A549 (cell line): ENCODE results near the gene UCMA. TPM values are rescaled to one million over a fixed set of nuclear protein-coding genes. Genes with fewer than 3 reads are reported as not detected.

Experiments
- ATAC-seq, 2 experiments: fragments of 200-7000 bp in 1 of 2; fragments of >200 bp in 1 of 2; cut with Nextera tagmentation in 1 of 2; cut with Tn5 transposase in 1 of 2; 3 replicates each; pipeline versions ENCODE4 v1.8.0 to v1.9.1; 2018 to 2020; ENCODE audit warnings: mild to moderate bottlenecking in 1 of 2, moderate library complexity in 1 of 2
- CTCF ChIA-PET: fragments of 300-600 bp; sonication (Branson Sonifier 250); formaldehyde crosslinking; extraction: SDS; loops from one replicate; lab custom pipeline; 2021; ENCODE audit warnings: antibody characterized with exemption, inconsistent platforms; lab: Yijun Ruan, JAX
- POLR2A ChIA-PET: fragments of 350-600 bp; formaldehyde crosslinking; extraction: SDS; loops from one replicate; lab custom pipeline; 2021; ENCODE audit warnings: antibody characterized with exemption, inconsistent platforms; lab: Yijun Ruan, JAX
- DNase-seq, 2 experiments: peaks; one replicate each; pipeline versions ENCODE4 v3.0.0 to v3.0.0-alpha.2; 2011 to 2016; ENCODE audit warnings: low read depth in 1 of 2, low spot score in 1 of 2
- FAIRE-seq: peaks from 2 replicates; lab custom pipeline; 2011; peaks lifted over from hg19 to GRCh38; lab: Jason Lieb, UNC
- H3K27ac ChIP-seq, 2 experiments: fragments of >200 bp; sonication (Bioruptor Twin); formaldehyde crosslinking; 3 replicates each; pipeline ENCODE4 v1.5.1; 2016 to 2017
- H3K4me1 ChIP-seq: fragments of >200 bp; sonication (Bioruptor Twin); formaldehyde crosslinking; 3 replicates; pipeline ENCODE4 v1.6.1; 2016
- H3K4me2 ChIP-seq: fragments of >200 bp; sonication (Bioruptor Twin); formaldehyde crosslinking; 3 replicates; pipeline ENCODE4 v1.6.1; 2016
- H3K4me3 ChIP-seq: fragments of >200 bp; sonication (Bioruptor Twin); formaldehyde crosslinking; 3 replicates; pipeline ENCODE4 v1.5.1; 2016
- H3K9me3 ChIP-seq: fragments of >200 bp; sonication (Bioruptor Twin); formaldehyde crosslinking; 3 replicates; pipeline ENCODE4 v1.6.1; 2016
- CBX2 ChIP-seq: fragments of 200-600 bp; sonication (generic); IDR thresholded peaks from 2 replicates; pipeline ENCODE4 v1.6.1; 2016; ENCODE audit warnings: low read depth, mild to moderate bottlenecking, borderline replicate concordance
- CBX8 ChIP-seq: fragments of 200-600 bp; sonication (generic); IDR thresholded peaks from 2 replicates; pipeline ENCODE4 v1.6.1; 2016
- EP300 ChIP-seq, 2 experiments: fragments of >200 bp; sonication (Bioruptor Twin); formaldehyde crosslinking; IDR thresholded peaks; 2 replicates in 1 of 2; 3 replicates in 1 of 2; pipeline ENCODE4 v1.6.1; 2016 to 2017
- FOSL2 ChIP-seq, 2 experiments: fragments of 450-650 bp in 1 of 2; fragments of >200 bp in 1 of 2; sonication (Bioruptor Twin) in 1 of 2; formaldehyde crosslinking; IDR thresholded peaks; 2 replicates each; pipeline versions ENCODE4 v1.5.0 to v1.6.1; 2016 to 2020; ENCODE audit warnings: mild to moderate bottlenecking in 1 of 2, moderate library complexity in 1 of 2
- FOXS1 ChIP-seq: fragments of 250-450 bp; sonication (Bioruptor Pico); IDR thresholded peaks from 2 replicates; pipeline ENCODE4 v1.5.0; 2020; ENCODE audit warnings: mild to moderate bottlenecking, moderate library complexity
- HDAC2 ChIP-seq: fragments of 200-600 bp; sonication (generic); IDR thresholded peaks from 2 replicates; pipeline ENCODE4 v1.6.1; 2016
- HEYL ChIP-seq: fragments of 250-450 bp; sonication (Bioruptor Pico); IDR thresholded peaks from 2 replicates; pipeline ENCODE4 v1.8.0; 2021; ENCODE audit warnings: mild to moderate bottlenecking, moderate library complexity
- JUN ChIP-seq, 2 experiments: fragments of >200 bp; sonication (Bioruptor Twin); formaldehyde crosslinking; IDR thresholded peaks; 2 replicates in 1 of 2; 3 replicates in 1 of 2; pipeline ENCODE4 v1.6.1; 2016 to 2017
- JUNB ChIP-seq: fragments of >200 bp; sonication (Bioruptor Twin); formaldehyde crosslinking; IDR thresholded peaks from 2 replicates; pipeline ENCODE4 v1.6.1; 2016
- KDM5A ChIP-seq: fragments of 200-600 bp; sonication (generic); IDR thresholded peaks from 2 replicates; pipeline ENCODE4 v1.6.1; 2016; ENCODE audit warnings: antibody characterized with exemption, mild to moderate bottlenecking
- MAZ ChIP-seq: fragments of 150-350 bp; IDR thresholded peaks from 2 replicates; pipeline ENCODE4 v1.6.1; 2014; ENCODE audit warnings: antibody characterized with exemption, low read depth, low read length, borderline replicate concordance
- NFE2L2 ChIP-seq: fragments of 150-350 bp; conservative IDR thresholded peaks from 2 replicates; pipeline ENCODE4 v1.6.1; 2014; ENCODE audit warnings: low read length
- NPAS2 ChIP-seq: fragments of 250-450 bp; sonication (Bioruptor Pico); IDR thresholded peaks from 2 replicates; pipeline ENCODE4 v1.8.0; 2022; ENCODE audit warnings: mild to moderate bottlenecking, moderate library complexity, borderline replicate concordance
- POLR2A ChIP-seq: IDR thresholded peaks from 2 replicates; pipeline ENCODE4 v1.6.1; 2012; ENCODE audit warnings: mild to moderate bottlenecking, low read length
- RARB ChIP-seq: fragments of 250-450 bp; sonication (Bioruptor Pico); IDR thresholded peaks from 2 replicates; pipeline ENCODE4 v1.8.0; 2021; ENCODE audit warnings: mild to moderate bottlenecking, moderate library complexity
- RNF2 ChIP-seq: fragments of 200-600 bp; sonication (generic); IDR thresholded peaks from 2 replicates; pipeline ENCODE4 v1.6.1; 2016; ENCODE audit warnings: low read depth, mild to moderate bottlenecking, antibody characterized with exemption, moderate library complexity, borderline replicate concordance
- ZC3H11A ChIP-seq: fragments of 450-650 bp; IDR thresholded peaks from 2 replicates; pipeline ENCODE4 v1.6.1; 2014; ENCODE audit warnings: antibody characterized with exemption, mild to moderate bottlenecking
- ZSCAN20 ChIP-seq: fragments of 250-450 bp; sonication (Bioruptor Pico); IDR thresholded peaks from 2 replicates; pipeline ENCODE4 v1.8.0; 2022; ENCODE audit warnings: mild to moderate bottlenecking, moderate library complexity
- WGBS: methylation state at CpG from one replicate; pipeline ENCODE4 v1.1.6; 2017; ENCODE audit errors: missing lambda C conversion rate; 5-methylcytosine and 5-hydroxymethylcytosine counted together
- polyA plus RNA-seq, 4 experiments: library from polyadenylated mRNA; depleted of rRNA in 3 of 4; stranded (reverse); fragments of >200 nt; fragmentation: RNase III in 1 of 4; extraction: RNeasy Plus Mini Kit Qiagen cat#74134 plus additional on column Dnase treatment in 1 of 4; gene quantifications; 2 replicates in 3 of 4; 3 replicates in 1 of 4; pipeline ENCODE4 v1.2.3, GENCODE V29; 2011 to 2017
- TF ChIP-seq, protein P1 (sequence below): IDR thresholded peaks from 2 replicates; pipeline ENCODE4 v1.6.1; 2012; ENCODE audit warnings: low read depth, borderline replicate concordance
- TF ChIP-seq, protein P2 (sequence below): fragments of 250-450 bp; sonication (Bioruptor Pico); IDR thresholded peaks from 2 replicates; pipeline ENCODE4 v1.5.0; 2020; ENCODE audit warnings: low read depth, mild to moderate bottlenecking, moderate library complexity
- TF ChIP-seq, protein P3 (sequence below): fragments of >200 bp; sonication (Bioruptor Twin); formaldehyde crosslinking; IDR thresholded peaks from 3 replicates; pipeline ENCODE4 v1.5.1; 2016
- TF ChIP-seq, protein P4 (sequence below): IDR thresholded peaks from 2 replicates; pipeline ENCODE4 v1.6.1; 2012
- TF ChIP-seq, protein P5 (sequence below): fragments of >200 bp; sonication (Bioruptor Twin); formaldehyde crosslinking; IDR thresholded peaks from 2 replicates; pipeline ENCODE4 v1.6.1; 2016

Gene UCMA
- polyA plus RNA-seq, 2 of the 4 experiments (the other 2 are of a cell fraction) = not detected

DNA sequence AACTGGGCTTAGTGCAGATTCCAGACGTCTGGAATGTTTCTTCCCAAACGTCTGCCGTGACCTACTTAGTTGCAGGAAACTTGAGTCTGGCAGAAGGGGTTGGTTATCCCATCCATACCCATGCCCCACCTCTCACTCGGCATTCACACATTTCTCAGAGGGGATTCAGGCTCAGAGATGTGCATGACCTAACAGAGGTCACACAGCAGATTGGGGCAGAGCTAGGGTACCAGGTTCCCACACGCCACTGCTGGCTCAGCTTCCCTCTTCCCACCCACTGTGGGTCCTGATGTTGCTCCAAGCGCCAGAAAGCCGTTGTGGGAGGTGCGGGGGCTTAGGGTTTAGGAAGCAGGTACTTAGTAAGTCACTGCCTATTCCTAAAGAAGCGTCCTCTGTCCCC, 3.0 kb downstream of the UCMA start:
- no peak overlapping the region for H3K4me2 ChIP-seq
- no peaks in the 10 kb centered on the region for H3K4me1 ChIP-seq
- no peak overlapping the region for H3K4me3 ChIP-seq
- 53% methylated on average over 8 of the region's 9 CpGs for WGBS
- no peaks in the 10 kb centered on the region for H3K9me3 ChIP-seq
- CTCF ChIA-PET = no interaction called here
- POLR2A ChIA-PET = interaction anchor here (0.6 kb wide), 1 partner anchor 82 kb away, joined by 3 read pairs; no protein-coding TSS in a partner anchor
- no peak overlapping the region for H3K27ac ChIP-seq
- no peak for FAIRE-seq
- ATAC-seq = no peak
- TF ChIP-seq NPAS2 = no peak
- TF ChIP-seq NFE2L2 = no peak
- TF ChIP-seq HEYL (CRISPR knock-in tag) = no peak
- no peak for TF ChIP-seq HDAC2
- no peak for TF ChIP-seq ZSCAN20 (CRISPR knock-in tag)
- TF ChIP-seq RARB (CRISPR knock-in tag) = no peak
- TF ChIP-seq ZC3H11A = no peak
- TF ChIP-seq FOXS1 (CRISPR knock-in tag) = no peak
- no peak for TF ChIP-seq RNF2
- TF ChIP-seq EP300 (IDR thresholded peaks at IDR 0.05) = no peak
- TF ChIP-seq MAZ = no peak
- TF ChIP-seq JUNB = no peak
- TF ChIP-seq CBX8 = no peak
- no peak for TF ChIP-seq POLR2A
- TF ChIP-seq, protein P1, sequence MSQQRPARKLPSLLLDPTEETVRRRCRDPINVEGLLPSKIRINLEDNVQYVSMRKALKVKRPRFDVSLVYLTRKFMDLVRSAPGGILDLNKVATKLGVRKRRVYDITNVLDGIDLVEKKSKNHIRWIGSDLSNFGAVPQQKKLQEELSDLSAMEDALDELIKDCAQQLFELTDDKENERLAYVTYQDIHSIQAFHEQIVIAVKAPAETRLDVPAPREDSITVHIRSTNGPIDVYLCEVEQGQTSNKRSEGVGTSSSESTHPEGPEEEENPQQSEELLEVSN = no peak
- no peak for DNase-seq

DNA sequence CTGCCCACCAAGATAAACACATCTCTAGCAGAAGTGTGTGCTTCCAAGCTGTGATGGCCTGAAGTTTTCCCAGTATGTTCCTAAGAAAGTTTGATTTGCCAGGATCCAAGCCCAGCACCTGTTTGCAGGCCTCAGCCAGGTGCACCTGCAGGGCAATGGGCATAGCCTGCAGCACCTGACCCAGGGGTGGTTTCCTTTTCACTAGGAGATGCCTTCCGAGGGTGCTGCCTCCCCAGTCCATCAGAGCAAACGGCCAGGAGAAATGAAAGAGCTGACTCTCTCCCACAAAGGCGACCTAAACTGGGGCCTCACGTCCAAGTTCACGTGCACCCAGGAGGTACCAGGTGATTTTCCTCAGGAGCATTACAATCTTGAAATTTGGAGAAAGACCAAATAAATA, 7.1 kb downstream of the UCMA start:
- H3K4me3 ChIP-seq = no peak overlapping the region
- CTCF ChIA-PET = interaction anchor here (0.7 to 1.2 kb wide), 2 partner anchors 8 to 12 kb away, joined by 3 read pairs; no protein-coding TSS in a partner anchor
- ATAC-seq (no peak), FAIRE-seq (no peak), DNase-seq (no peak)
- no peak overlapping the region for H3K27ac ChIP-seq
- H3K4me2 ChIP-seq = no peak overlapping the region
- H3K9me3 ChIP-seq = no peaks in the 10 kb centered on the region
- TF ChIP-seq RNF2 (no peak), RARB (CRISPR knock-in tag) (no peak), EP300 (IDR thresholded peaks at IDR 0.05) (no peak), KDM5A (no peak), MAZ (no peak), CBX8 (no peak), JUN (IDR thresholded peaks at IDR 0.05) (no peak), CBX2 (no peak), FOSL2 (IDR thresholded peaks at IDR 0.05) (no peak), FOSL2 (CRISPR knock-in tag; IDR thresholded peaks at IDR 0.05) (no peak), HEYL (CRISPR knock-in tag) (no peak)
- TF ChIP-seq, protein P2, sequence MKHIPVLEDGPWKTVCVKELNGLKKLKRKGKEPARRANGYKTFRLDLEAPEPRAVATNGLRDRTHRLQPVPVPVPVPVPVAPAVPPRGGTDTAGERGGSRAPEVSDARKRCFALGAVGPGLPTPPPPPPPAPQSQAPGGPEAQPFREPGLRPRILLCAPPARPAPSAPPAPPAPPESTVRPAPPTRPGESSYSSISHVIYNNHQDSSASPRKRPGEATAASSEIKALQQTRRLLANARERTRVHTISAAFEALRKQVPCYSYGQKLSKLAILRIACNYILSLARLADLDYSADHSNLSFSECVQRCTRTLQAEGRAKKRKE (CRISPR knock-in tag) = no peak
- TF ChIP-seq, protein P3, sequence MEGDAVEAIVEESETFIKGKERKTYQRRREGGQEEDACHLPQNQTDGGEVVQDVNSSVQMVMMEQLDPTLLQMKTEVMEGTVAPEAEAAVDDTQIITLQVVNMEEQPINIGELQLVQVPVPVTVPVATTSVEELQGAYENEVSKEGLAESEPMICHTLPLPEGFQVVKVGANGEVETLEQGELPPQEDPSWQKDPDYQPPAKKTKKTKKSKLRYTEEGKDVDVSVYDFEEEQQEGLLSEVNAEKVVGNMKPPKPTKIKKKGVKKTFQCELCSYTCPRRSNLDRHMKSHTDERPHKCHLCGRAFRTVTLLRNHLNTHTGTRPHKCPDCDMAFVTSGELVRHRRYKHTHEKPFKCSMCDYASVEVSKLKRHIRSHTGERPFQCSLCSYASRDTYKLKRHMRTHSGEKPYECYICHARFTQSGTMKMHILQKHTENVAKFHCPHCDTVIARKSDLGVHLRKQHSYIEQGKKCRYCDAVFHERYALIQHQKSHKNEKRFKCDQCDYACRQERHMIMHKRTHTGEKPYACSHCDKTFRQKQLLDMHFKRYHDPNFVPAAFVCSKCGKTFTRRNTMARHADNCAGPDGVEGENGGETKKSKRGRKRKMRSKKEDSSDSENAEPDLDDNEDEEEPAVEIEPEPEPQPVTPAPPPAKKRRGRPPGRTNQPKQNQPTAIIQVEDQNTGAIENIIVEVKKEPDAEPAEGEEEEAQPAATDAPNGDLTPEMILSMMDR = no peak
- TF ChIP-seq, protein P4, sequence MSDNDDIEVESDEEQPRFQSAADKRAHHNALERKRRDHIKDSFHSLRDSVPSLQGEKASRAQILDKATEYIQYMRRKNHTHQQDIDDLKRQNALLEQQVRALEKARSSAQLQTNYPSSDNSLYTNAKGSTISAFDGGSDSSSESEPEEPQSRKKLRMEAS = no peak
- TF ChIP-seq, protein P5, sequence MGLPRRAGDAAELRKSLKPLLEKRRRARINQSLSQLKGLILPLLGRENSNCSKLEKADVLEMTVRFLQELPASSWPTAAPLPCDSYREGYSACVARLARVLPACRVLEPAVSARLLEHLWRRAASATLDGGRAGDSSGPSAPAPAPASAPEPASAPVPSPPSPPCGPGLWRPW = no peak
- TF ChIP-seq, all 56 proteins: peak for 0
- POLR2A ChIA-PET = no interaction called here
- H3K4me1 ChIP-seq = no peaks in the 10 kb centered on the region
- 73% methylated on average over 5 of the region's 5 CpGs for WGBS
